AG10803 (cell line): ENCODE measurements around the gene RRAS.

Experiments
- DNase-seq: peaks from one replicate; pipeline ENCODE4 v3.0.0; 2010; ENCODE audit warnings: low read depth
- H3K4me3 ChIP-seq: 2 replicates; pipeline ENCODE4 v1.5.1; 2011; ENCODE audit warnings: mild to moderate bottlenecking, low read length, control low read depth
- CTCF ChIP-seq: conservative IDR thresholded peaks from 2 replicates; pipeline ENCODE4 v1.5.1; 2011; ENCODE audit warnings: mild to moderate bottlenecking, low read length, control low read depth, inconsistent platforms

RRAS gene

DNA sequence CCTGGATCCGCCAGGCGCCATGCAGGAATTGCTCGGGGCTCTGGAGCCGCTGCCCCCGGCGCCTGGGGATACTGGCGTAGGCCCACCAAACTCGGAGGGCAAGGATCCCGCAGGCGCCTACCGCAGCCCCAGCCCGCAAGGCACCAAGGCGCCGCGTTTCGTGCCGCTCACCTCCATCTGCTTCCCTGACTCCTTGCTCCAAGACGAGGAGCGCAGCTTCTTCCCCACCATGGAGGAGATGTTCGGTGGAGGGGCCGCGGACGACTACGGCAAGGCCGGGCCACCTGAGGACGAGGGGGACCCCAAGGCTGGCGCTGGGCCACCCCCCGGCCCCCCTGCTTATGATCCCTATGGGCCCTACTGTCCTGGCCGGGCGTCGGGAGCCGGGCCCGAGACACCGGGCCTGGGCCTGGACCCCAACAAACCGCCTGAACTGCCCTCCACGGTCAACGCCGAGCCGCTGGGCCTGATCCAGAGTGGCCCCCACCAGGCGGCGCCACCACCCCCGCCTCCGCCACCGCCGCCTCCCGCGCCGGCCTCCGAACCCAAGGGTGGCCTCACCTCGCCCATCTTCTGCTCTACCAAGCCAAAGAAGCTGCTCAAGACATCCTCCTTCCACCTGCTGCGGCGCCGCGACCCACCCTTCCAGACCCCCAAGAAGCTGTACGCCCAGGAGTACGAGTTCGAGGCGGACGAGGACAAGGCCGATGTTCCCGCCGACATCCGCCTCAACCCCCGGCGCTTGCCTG, 42.8 kb downstream of the RRAS start:
- no peak for TF ChIP-seq CTCF
- no peak overlapping the region for H3K4me3 ChIP-seq
- no peak for DNase-seq

- no peak for DNase-seq
- TF ChIP-seq CTCF, result no peak
- H3K4me3 ChIP-seq, result no peak overlapping the region
Observed at GRCh38 chr19:49596407-49596806, 43.5 kb downstream of the RRAS start.

GRCh38 chr19:49595819-49596404, 44.0 kb downstream of the RRAS start:
- no peak for DNase-seq
- no peak for TF ChIP-seq CTCF
- H3K4me3 ChIP-seq, result no peak overlapping the region

DNA sequence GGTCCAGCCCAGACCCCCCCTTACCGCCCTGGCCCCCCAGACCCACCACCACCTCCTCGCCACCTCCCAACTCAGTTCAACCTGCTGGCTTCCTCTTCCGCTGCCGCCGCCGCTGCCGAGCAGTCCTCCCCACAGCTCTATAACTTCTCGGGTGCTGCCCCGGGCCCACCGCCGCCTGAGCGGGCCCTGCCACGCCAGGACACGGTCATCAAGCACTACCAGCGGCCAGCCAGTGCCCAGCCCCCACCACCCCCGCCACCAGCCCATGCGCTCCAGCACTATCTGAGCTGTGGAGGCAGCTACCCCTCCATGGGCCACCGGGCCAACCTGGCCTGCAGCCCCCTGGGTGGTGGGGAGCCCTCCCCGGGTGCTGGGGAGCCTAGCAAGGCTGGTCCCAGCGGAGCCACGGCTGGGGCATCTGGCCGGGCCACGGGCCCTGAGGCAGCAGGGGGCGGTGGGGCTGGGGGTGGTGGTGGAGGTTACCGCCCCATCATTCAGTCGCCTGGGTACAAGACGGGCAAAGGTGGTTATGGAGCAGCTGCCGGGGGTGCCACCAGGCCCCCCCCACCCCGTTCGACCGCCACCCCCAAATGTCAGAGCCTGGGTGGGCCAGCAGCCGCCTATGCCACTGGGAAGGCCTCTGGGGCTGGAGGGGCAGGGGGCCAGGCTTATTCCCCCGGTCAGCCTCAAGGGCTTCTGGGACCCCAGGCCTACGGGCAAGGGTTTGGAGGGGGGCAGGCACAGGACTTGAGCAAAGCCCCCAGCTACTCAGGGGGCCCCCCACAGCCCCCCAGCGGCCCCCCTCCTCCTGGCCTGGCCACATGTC, 44.7 kb downstream of the RRAS start:
- H3K4me3 ChIP-seq, result no peak overlapping the region
- no peak for DNase-seq
- TF ChIP-seq CTCF, result no peak

- no peak overlapping the region for H3K4me3 ChIP-seq
- no peak for TF ChIP-seq CTCF
Observed at GRCh38 chr19:49594157-49594992, 45.6 kb downstream of the RRAS start.

GRCh38 chr19:49593233-49594113, 46.5 kb downstream of the RRAS start:
- no peak for TF ChIP-seq CTCF
- peak; percentile 86 for DNase-seq
- H3K4me3 ChIP-seq, result peak overlapping the region; percentile 83

More at GRCh38 chr19:49594157-49594992, 45.6 kb downstream of the RRAS start:
- DNase-seq, result no peak
